GM21528 (cell line): Measurements from ENCODE around the gene TRAF5.

Experiments used
- ATAC-seq: cut with Tn5 transposase; IDR thresholded peaks from one replicate; pipeline ENCODE4 v1.9.1; 2021; ENCODE audit warnings: mild to moderate bottlenecking, moderate library complexity; ENCODE audit not compliant: unreplicated experiment, low FRiP score

TRAF5 gene

GRCh38 chr1:211327346-211327921 is 801 bp downstream of the TRAF5 start:
- peak; percentile 37 for ATAC-seq

GRCh38 chr1:211328084-211328694 is 1.6 kb downstream of the TRAF5 start:
- no peak for ATAC-seq

GRCh38 chr1:211328866-211329475 is 2.3 kb downstream of the TRAF5 start:
- no peak for ATAC-seq

- ATAC-seq = peak; percentile 54
Measured at GRCh38 chr1:211329764-211330201, 3.1 kb downstream of the TRAF5 start.

GRCh38 chr1:211330282-211330936 is 3.8 kb downstream of the TRAF5 start:
- ATAC-seq = no peak

- no peak for ATAC-seq
Measured at GRCh38 chr1:211331011-211331709, 4.5 kb downstream of the TRAF5 start.

- no peak for ATAC-seq
Measured at GRCh38 chr1:211332036-211332616, 5.5 kb downstream of the TRAF5 start.

GRCh38 chr1:211332830-211333229 is 6.2 kb downstream of the TRAF5 start:
- ATAC-seq = no peak

- ATAC-seq = no peak
Measured at GRCh38 chr1:211333906-211334305, 7.3 kb downstream of the TRAF5 start.

- ATAC-seq = no peak
Measured at GRCh38 chr1:211334986-211335385, 8.4 kb downstream of the TRAF5 start.

- peak; percentile 94 for ATAC-seq
Measured at GRCh38 chr1:211335522-211336157, 9.0 kb downstream of the TRAF5 start.

GRCh38 chr1:211336161-211336560 is 9.5 kb downstream of the TRAF5 start:
- peak; percentile 15 for ATAC-seq

- no peak for ATAC-seq
Measured at GRCh38 chr1:211336775-211337174, 10.1 kb downstream of the TRAF5 start.

- ATAC-seq = no peak
Measured at GRCh38 chr1:211337430-211338223, 11.0 kb downstream of the TRAF5 start.

- ATAC-seq = no peak
Measured at GRCh38 chr1:211338224-211338620, 11.6 kb downstream of the TRAF5 start.

- ATAC-seq = no peak
Measured at GRCh38 chr1:211339631-211340041, 13.0 kb downstream of the TRAF5 start.

GRCh38 chr1:211340622-211341507 is 14.2 kb downstream of the TRAF5 start:
- ATAC-seq = no peak

- ATAC-seq = no peak
Measured at GRCh38 chr1:211341999-211342398, 15.4 kb downstream of the TRAF5 start.
